Endothelial cell of umbilical vein (primary cell): Measurements from ENCODE around the gene TNFRSF1B.

Source experiments
- CTCF ChIP-seq, 2 donors: IDR thresholded peaks; 1 replicate in 1 of 2; 2 replicates in 1 of 2; pipeline ENCODE4 v1.5.1; 2011; ENCODE audit warnings: low read length in 2 of 2, mild to moderate bottlenecking in 2 of 2, moderate library complexity in 2 of 2, control low read depth in 1 of 2, inconsistent platforms in 1 of 2, low read depth in 1 of 2; ENCODE audit not compliant: insufficient read depth in 1 of 2; ENCODE audit errors: extremely low read depth in 1 of 2
- EZH2 ChIP-seq: IDR thresholded peaks from 2 replicates; pipeline ENCODE4 v1.6.1; 2012; ENCODE audit warnings: borderline replicate concordance, low read depth, mild to moderate bottlenecking, moderate library complexity, low read length, inconsistent platforms; ENCODE audit not compliant: severe bottlenecking
- FOS ChIP-seq: IDR thresholded peaks from 2 replicates; pipeline ENCODE4 v1.6.1; 2011; ENCODE audit warnings: mild to moderate bottlenecking, low read length, moderate library complexity, borderline replicate concordance; ENCODE audit not compliant: insufficient read depth
- JUN ChIP-seq: IDR thresholded peaks from 2 replicates; pipeline ENCODE4 v1.6.1; 2011; ENCODE audit warnings: borderline replicate concordance, low read depth; ENCODE audit not compliant: insufficient read length, insufficient read depth
- MYC ChIP-seq: IDR thresholded peaks from one replicate; pipeline ENCODE4 v1.6.1; 2011; ENCODE audit warnings: mild to moderate bottlenecking, low read depth, low read length
- POLR2A ChIP-seq: IDR thresholded peaks from 2 replicates; pipeline ENCODE4 v1.6.1; 2012; ENCODE audit warnings: low read depth, mild to moderate bottlenecking, control low read depth, low read length
- POLR2AphosphoS5 ChIP-seq: IDR thresholded peaks from 2 replicates; pipeline ENCODE4 v1.6.1; 2012; ENCODE audit warnings: low read depth, mild to moderate bottlenecking, control low read depth, low read length, moderate library complexity; ENCODE audit not compliant: insufficient read depth

GRCh38 chr1:12228979-12229378 is 62.2 kb downstream of the TNFRSF1B start:
- TF ChIP-seq CTCF (IDR thresholded peaks at IDR 0.05; ENCODE audit: extremely low read depth in 1 of 2, insufficient read depth in 1 of 2, low read depth in 1 of 2, low read length in 2 of 2): no peak
- TF ChIP-seq MYC: no peak
- TF ChIP-seq POLR2A: no peak
- TF ChIP-seq JUN: no peak
- TF ChIP-seq EZH2: no peak
- no peak for TF ChIP-seq POLR2AphosphoS5
- TF ChIP-seq FOS: no peak
